ENCODE measurements around the gene INPP5E. TPM values are rescaled to one million over a fixed set of nuclear protein-coding genes. Genes with fewer than 3 reads are reported as not detected.
A peak's percentile ranks its signal among the peaks of the same experiment; 100 is the strongest.

The INPP5E gene
- total RNA-seq, 2 experiments from 2014 or later, result 13.9 to 14.8 TPM

DNA sequence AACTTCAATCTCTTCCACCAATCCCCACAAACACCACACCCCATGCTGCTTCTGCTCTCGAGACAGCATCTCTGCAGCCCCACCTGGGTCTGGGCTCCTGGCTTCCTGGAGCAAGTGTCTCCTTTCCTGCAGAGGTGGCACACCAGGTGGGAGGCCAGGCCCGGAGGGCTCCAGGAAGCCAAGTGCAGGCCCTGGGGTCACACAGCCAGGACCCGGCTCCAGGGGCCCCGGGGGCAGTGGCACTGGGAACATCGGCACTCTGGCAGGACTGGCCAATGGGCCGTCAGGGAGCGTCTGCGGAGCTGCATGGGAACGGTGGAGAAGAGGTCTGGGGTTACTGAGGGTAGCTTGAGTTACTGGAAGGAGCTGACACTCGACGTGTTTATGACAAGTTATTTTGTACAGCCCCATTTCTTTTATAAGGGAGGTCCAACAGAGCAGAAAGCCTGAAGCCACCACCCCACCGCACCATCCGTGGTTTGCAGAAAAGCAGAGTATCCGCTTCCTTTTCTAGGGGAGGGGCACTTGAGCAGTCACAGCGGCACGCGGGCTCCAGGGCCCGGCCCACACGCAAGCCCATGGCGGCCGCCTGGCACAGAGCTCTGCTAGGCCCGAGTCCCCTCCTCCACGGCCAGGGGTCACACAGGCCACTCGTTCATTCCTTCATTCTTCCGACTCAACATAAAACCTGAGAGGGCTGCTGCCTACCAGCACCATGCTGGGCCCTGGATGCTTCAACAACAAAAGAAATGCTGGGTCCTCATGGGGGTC lies 14.6 kb upstream of the INPP5E start:
- no peaks in the 10 kb centered on the region for H3K4me1 Mint-ChIP-seq (ENCODE audit: low read depth)
- intact Hi-C loops (cut with micrococcal nuclease), result no loop called here
- no peak for DNase-seq
- H3K4me3 Mint-ChIP-seq, result no peak overlapping the region
- H3K9me3 Mint-ChIP-seq, result no peaks in the 10 kb centered on the region
- H3K36me3 Mint-ChIP-seq (ENCODE audit: low read depth), result peaks cover 42% of the 10 kb centered on the region
- H3K27ac Mint-ChIP-seq, result no peak overlapping the region
- CTCF ChIA-PET, result no interaction called here
- no peaks in the 10 kb centered on the region for H3K27me3 Mint-ChIP-seq (ENCODE audit: low read depth)

DNA sequence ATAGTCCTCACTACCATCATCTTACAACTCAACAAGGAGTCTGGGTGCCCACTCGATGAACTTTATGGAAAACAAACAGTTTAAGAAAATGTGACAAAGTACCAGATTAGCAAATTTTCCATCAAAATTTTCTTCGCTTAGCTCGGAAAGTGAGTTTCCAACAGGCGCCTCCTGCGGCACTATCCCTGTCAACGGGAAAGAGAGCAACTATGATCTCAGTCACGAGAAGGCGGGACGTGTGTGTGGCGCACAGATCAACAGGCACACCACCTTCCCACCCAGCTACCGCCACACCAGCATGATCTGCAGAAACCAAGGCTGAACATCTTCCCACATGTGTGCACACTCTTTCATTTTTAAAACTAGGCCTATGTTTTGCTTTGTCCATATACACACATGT lies 13.7 kb upstream of the INPP5E start:
- intact Hi-C loops (cut with micrococcal nuclease), result no loop called here
- peaks cover 37% of the 10 kb centered on the region for H3K36me3 Mint-ChIP-seq (ENCODE audit: low read depth)

DNA sequence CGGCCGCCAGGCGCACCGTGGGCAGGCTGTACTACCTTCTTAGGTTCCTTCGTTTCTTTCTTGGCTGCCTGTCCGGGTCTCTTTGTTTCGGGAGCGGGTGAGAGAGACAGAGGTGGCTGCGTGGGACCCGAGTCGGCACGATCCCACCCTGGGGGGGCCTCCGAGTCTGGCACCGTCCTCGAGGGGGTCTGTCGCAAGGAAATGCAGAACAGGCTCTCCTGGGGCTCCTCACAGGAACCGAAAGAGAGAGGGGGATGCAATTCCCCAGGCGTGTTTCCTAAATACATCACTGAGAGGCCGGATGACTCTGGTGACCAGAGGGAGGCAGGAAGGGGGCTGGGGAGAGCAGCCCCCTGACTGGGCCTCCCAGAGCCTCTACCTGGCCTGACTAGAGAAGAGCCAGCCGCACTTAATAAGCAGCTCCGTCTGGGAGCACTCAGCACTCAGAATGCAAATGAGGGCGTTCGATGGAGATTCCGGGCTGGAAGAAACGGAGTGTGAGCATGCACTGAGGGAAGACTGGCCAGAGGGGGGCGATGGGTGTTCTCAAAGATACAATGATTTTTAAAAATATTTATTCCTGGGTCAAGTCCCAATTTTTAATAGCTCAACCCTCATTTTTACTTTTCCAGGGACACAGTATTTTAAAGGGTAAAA lies 11.7 kb upstream of the INPP5E start:
- Mint-ChIP-seq H3K36me3 (ENCODE audit: low read depth) (peaks cover 46% of the 10 kb centered on the region), H3K27me3 (ENCODE audit: low read depth) (no peaks in the 10 kb centered on the region), H3K9me3 (no peaks in the 10 kb centered on the region), H3K27ac (no peak overlapping the region), H3K4me1 (ENCODE audit: low read depth) (no peaks in the 10 kb centered on the region), H3K4me3 (no peak overlapping the region)
- CTCF ChIA-PET, result interaction anchor here (1.0 kb wide), 1 partner anchor 33 kb away, joined by 3 read pairs; no protein-coding TSS in a partner anchor
- no peak for DNase-seq
- intact Hi-C loops (cut with micrococcal nuclease), result no loop called here

More for the DNA sequence above, 13.7 kb upstream of the INPP5E start:
- Mint-ChIP-seq H3K27ac (peak overlapping the region; percentile 50), H3K4me1 (ENCODE audit: low read depth) (no peaks in the 10 kb centered on the region), H3K27me3 (ENCODE audit: low read depth) (no peaks in the 10 kb centered on the region), H3K9me3 (no peaks in the 10 kb centered on the region), H3K4me3 (no peak overlapping the region)
- DNase-seq, result no peak
- CTCF ChIA-PET, result no interaction called here

DNA sequence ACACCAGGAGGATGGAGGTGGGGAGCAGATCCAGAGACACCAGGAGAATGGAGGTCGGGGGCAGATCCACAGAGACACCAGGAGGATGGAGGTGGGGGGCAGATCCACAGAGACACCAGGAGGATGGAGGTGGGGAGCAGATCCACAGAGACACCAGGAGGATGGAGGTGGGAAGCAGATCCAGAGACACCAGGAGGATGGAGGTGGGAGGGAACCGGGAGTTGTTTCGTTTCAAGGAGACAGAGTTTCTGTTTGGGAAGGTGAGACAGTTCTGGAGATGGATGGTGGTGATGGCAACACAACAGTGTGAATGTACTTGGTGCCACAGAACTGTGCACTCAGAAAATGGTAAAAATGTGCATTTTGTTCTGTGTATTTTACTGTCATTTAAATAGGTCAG lies 9.0 kb upstream of the INPP5E start:
- CTCF ChIA-PET, result no interaction called here
- Mint-ChIP-seq H3K4me3 (no peak overlapping the region), H3K27ac (no peak overlapping the region)

DNA sequence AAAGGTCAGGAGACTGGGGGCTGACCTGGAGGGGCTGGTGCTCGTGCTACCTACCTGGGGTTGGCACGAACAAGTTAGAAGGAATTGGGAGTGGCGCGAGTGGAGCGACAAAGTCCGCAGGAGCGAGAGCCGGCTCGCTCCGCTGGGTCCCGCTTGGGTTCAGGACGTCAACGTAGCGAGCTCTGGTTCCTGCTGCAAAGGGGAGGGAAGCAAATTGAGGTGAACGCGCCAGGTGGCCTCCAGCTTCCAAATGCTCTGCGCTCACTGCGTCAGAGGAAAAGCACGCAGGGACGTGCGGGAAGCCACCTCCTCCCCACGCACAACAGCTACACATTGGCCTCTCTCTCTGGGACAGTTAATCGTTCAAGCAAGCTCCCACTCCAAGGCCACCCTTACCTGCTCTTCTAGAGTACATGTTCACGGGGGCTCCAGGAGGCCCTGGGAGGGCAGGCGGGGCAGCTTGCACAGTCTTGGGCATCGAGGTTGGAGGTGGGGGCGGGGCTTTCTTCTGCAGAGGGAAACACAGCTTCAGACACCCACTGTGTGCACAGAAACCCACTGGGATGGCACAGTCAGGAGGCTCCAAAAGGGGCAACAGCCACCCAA lies 7.6 kb upstream of the INPP5E start:
- no peak for DNase-seq
- intact Hi-C loops (cut with micrococcal nuclease), result no loop called here
- Mint-ChIP-seq H3K4me1 (ENCODE audit: low read depth) (no peaks in the 10 kb centered on the region), H3K27me3 (ENCODE audit: low read depth) (no peaks in the 10 kb centered on the region), H3K4me3 (no peak overlapping the region), H3K9me3 (no peaks in the 10 kb centered on the region), H3K27ac (no peak overlapping the region), H3K36me3 (ENCODE audit: low read depth) (peaks cover 41% of the 10 kb centered on the region)
- CTCF ChIA-PET, result interaction anchor here (0.6 to 0.7 kb wide), 2 partner anchors 10 to 260 kb away, joined by 3 to 4 read pairs; no protein-coding TSS in a partner anchor

More for the DNA sequence above, 9.0 kb upstream of the INPP5E start:
- H3K27me3 Mint-ChIP-seq (ENCODE audit: low read depth), result no peaks in the 10 kb centered on the region
- DNase-seq, result no peak
- H3K4me1 Mint-ChIP-seq (ENCODE audit: low read depth), result no peaks in the 10 kb centered on the region
- intact Hi-C loops (cut with micrococcal nuclease), result no loop called here
- H3K36me3 Mint-ChIP-seq (ENCODE audit: low read depth), result peaks cover 44% of the 10 kb centered on the region
- no peaks in the 10 kb centered on the region for H3K9me3 Mint-ChIP-seq

DNA sequence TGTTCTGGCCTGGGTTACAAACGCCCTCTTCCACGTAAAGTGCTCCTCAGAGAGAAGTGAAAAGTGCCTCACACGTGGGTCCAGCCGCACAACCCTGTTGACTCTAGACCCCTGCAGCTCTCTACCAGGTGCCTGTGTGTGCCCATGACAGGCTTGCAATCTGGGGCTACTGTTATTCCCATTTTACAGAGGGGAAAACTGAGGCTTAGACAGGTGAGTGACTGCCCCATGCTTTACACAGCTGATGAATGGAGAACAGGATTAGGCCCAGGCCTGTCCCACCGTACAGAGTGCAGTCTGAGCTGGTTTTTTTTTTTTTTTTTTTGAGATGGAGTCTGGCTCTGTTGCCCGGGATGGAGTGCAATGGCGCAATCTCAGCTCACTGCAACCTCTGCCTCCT lies 6.2 kb upstream of the INPP5E start:
- Mint-ChIP-seq H3K4me3 (no peak overlapping the region), H3K27me3 (ENCODE audit: low read depth) (no peaks in the 10 kb centered on the region), H3K9me3 (no peaks in the 10 kb centered on the region), H3K27ac (peak overlapping the region; percentile 13), H3K4me1 (ENCODE audit: low read depth) (no peaks in the 10 kb centered on the region), H3K36me3 (ENCODE audit: low read depth) (peaks cover 40% of the 10 kb centered on the region)
- DNase-seq, result no peak
- CTCF ChIA-PET, result interaction anchor here (0.6 kb wide), 2 partner anchors 39 to 45 kb away, joined by 3 to 4 read pairs; no protein-coding TSS in a partner anchor
- intact Hi-C loops (cut with micrococcal nuclease), result no loop called here

DNA sequence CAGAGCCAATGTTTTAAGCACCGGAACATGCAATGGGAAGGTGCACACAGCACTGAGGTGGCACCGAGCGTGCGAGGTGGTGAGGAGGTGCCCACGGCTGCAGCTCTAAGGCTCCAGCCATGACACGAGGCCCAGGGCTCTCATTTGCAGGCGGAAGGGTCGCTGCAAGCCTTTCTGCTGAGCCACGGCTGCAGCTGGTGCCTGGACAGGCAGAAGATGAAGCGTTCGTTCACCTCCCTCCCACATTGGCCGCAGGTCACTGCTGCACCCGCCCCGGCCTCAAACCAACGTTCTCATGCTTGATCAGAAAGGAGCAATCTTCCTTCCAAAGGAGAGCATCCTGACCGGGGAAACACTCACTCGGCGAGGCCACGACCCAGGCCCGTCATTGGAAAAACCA lies 4.5 kb upstream of the INPP5E start:
- intact Hi-C loops (cut with micrococcal nuclease), result no loop called here
- Mint-ChIP-seq H3K27me3 (ENCODE audit: low read depth) (no peaks in the 10 kb centered on the region), H3K4me1 (ENCODE audit: low read depth) (peaks cover 4% of the 10 kb centered on the region), H3K4me3 (no peak overlapping the region), H3K36me3 (ENCODE audit: low read depth) (peaks cover 35% of the 10 kb centered on the region), H3K9me3 (no peaks in the 10 kb centered on the region), H3K27ac (no peak overlapping the region)
- CTCF ChIA-PET, result interaction anchor here (0.6 kb wide), 1 partner anchor 11 kb away, joined by 3 read pairs; no protein-coding TSS in a partner anchor
- no peak for DNase-seq

DNA sequence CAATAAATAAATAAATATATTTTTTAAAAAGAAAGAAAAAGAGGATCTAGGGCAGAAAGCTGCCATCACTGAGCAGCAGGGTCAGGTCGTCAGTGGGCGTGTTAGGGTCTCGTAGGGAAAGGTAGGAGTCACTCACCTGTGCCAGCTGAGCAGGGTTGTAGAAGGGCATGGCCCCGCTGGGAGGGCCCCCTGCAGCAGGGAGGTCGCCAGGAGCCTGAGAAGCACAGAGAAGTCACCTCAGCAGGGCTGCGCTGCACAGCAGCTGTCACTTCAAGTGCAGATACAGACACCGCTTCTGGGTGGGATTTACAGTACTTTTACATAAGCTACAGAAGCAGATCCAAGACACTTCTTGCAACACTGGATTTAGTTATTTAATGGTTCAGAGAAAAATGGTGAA lies 4.0 kb upstream of the INPP5E start:
- CTCF ChIA-PET, result no interaction called here
- H3K36me3 Mint-ChIP-seq (ENCODE audit: low read depth), result peaks cover 35% of the 10 kb centered on the region
- H3K9me3 Mint-ChIP-seq, result no peaks in the 10 kb centered on the region
- H3K4me3 Mint-ChIP-seq, result no peak overlapping the region
- no peak for DNase-seq
- no peaks in the 10 kb centered on the region for H3K27me3 Mint-ChIP-seq (ENCODE audit: low read depth)
- H3K4me1 Mint-ChIP-seq (ENCODE audit: low read depth), result peaks cover 4% of the 10 kb centered on the region
- no peak overlapping the region for H3K27ac Mint-ChIP-seq
- intact Hi-C loops (cut with micrococcal nuclease), result no loop called here

DNA sequence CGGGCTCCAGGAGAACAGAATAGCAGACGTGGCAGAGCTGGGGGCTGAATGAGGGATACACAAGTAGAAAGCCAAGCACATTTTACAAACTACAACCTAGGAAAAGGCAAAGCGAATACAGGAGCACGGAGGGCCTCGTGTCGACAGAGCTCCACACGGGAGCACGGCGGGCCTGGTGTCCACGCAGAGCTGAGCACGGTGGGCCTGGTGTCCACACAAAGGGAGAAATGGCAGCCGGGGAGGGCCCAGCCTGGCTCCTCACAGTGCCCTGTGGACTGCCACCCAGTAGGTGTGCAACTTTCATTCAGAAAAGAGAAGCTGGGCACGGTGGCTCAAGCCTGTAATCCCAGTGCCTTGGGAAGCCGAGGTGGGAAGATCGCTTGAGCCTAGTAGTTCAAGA lies 3.4 kb upstream of the INPP5E start:
- H3K27ac Mint-ChIP-seq, result no peak overlapping the region
- peaks cover 33% of the 10 kb centered on the region for H3K36me3 Mint-ChIP-seq (ENCODE audit: low read depth)
- no peak overlapping the region for H3K4me3 Mint-ChIP-seq
- CTCF ChIA-PET, result no interaction called here
- no peak for DNase-seq
- intact Hi-C loops (cut with micrococcal nuclease), result no loop called here
- peaks cover 8% of the 10 kb centered on the region for H3K4me1 Mint-ChIP-seq (ENCODE audit: low read depth)
- no peaks in the 10 kb centered on the region for H3K9me3 Mint-ChIP-seq
- no peaks in the 10 kb centered on the region for H3K27me3 Mint-ChIP-seq (ENCODE audit: low read depth)

DNA sequence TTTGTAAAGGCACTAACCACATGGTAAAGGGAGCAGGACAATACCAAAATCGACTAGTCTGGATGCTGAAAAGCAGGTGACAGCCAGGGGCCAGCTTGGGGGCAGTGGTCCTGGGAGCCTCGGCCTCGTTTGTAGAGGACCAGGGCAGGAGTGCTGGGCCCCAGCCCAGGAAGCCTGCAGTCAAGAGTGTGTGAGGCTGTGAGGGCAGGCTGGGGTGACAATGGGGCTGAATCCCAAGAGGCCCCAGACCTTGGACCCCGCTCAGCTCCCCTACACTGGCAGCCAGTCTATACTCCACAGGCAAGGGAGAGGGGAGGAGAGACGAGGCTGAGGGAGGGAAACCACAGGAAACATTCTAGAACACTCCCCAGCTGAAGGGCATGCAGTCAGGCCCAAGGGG lies 2.6 kb upstream of the INPP5E start:
- H3K27ac Mint-ChIP-seq, result no peak overlapping the region
- H3K4me3 Mint-ChIP-seq, result no peak overlapping the region
- intact Hi-C loops (cut with micrococcal nuclease), result no loop called here
- H3K9me3 Mint-ChIP-seq, result no peaks in the 10 kb centered on the region
- H3K27me3 Mint-ChIP-seq (ENCODE audit: low read depth), result no peaks in the 10 kb centered on the region
- DNase-seq, result no peak
- CTCF ChIA-PET, result no interaction called here
- H3K36me3 Mint-ChIP-seq (ENCODE audit: low read depth), result peaks cover 26% of the 10 kb centered on the region
- H3K4me1 Mint-ChIP-seq (ENCODE audit: low read depth), result peaks cover 16% of the 10 kb centered on the region

DNA sequence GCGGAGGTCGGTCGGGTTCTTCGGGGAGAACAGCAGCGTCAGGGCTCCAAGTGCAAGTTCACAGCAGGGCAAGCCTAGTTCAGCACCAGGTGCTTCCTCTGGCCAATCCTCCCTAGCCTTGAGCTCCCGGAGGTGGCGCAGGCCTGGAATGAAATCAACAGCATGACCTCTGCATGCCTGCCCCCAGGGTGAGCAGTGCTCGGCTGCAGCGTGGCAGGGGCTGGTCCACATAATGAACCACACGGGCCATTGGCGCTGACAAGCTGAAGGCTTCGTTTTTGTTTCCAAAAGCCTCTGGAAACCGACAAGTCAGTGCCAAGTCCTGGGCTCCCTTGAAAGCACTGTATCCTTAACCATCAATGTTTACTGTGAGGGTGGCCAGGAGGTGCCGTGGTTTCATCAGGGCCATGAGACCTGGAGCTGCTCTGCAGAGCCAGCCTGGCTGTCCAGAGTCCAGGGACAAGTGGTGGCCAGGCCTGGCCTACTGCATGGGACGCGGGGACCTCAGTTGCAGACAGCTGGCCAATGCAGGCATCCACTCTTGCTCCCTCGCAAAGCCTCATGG lies 2.1 kb upstream of the INPP5E start:
- Mint-ChIP-seq H3K4me3 (no peak overlapping the region), H3K27me3 (ENCODE audit: low read depth) (no peaks in the 10 kb centered on the region), H3K9me3 (no peaks in the 10 kb centered on the region), H3K36me3 (ENCODE audit: low read depth) (peaks cover 23% of the 10 kb centered on the region), H3K27ac (peak overlapping the region; percentile 62), H3K4me1 (ENCODE audit: low read depth) (peaks cover 21% of the 10 kb centered on the region)
- CTCF ChIA-PET, result interaction anchor here (0.6 to 0.8 kb wide), 2 partner anchors 38 to 79 kb away, joined by 3 read pairs; no protein-coding TSS in a partner anchor
- intact Hi-C loops (cut with micrococcal nuclease), result no loop called here
- DNase-seq, result no peak

DNA sequence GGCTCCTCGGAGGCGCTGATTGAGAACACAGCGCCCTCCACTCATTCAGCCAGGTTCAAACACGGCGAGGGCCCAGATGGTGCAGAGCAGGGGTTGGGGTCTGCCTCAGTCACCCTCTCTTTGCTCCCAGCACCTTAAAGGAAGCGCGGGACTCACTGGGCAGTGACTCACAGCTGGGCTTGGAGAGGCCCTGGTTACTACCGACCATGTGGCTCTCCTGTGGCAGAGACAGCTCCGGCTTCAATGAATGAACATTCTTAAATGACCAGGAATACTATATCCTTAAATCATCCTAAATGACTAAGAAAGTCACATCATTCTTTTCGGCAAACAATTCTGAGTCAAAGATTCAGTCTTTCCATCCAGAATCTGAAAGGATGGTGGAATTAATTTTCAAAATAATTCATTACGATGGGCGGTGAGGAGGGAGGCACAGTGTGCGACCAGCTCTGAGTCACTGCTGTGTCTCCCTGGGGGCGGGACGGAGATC lies 1.6 kb upstream of the INPP5E start:
- H3K27me3 Mint-ChIP-seq (ENCODE audit: low read depth), result no peaks in the 10 kb centered on the region
- peaks cover 19% of the 10 kb centered on the region for H3K36me3 Mint-ChIP-seq (ENCODE audit: low read depth)
- H3K4me1 Mint-ChIP-seq (ENCODE audit: low read depth), result peaks cover 23% of the 10 kb centered on the region
- DNase-seq, result no peak
- intact Hi-C loops (cut with micrococcal nuclease), result no loop called here
- H3K4me3 Mint-ChIP-seq, result no peak overlapping the region
- H3K9me3 Mint-ChIP-seq, result no peaks in the 10 kb centered on the region
- H3K27ac Mint-ChIP-seq, result peak overlapping the region; percentile 62
- CTCF ChIA-PET, result interaction anchor here (0.6 to 0.8 kb wide), 2 partner anchors 38 to 78 kb away, joined by 3 read pairs; no protein-coding TSS in a partner anchor
